Panc1 (cell line): ENCODE measurements around the gene LRMDA.

Experiments used
- CTCF ChIP-seq: fragments of 450-650 bp; IDR thresholded peaks from 2 replicates; pipeline ENCODE4 v1.5.1; 2017; ENCODE audit warnings: mild to moderate bottlenecking
- POLR2AphosphoS5 ChIP-seq: IDR thresholded peaks from 2 replicates; pipeline ENCODE4 v1.6.1; 2012; ENCODE audit warnings: mild to moderate bottlenecking, low read depth, low read length, moderate library complexity
- SIN3A ChIP-seq: IDR thresholded peaks from 2 replicates; pipeline ENCODE4 v1.6.1; 2012; ENCODE audit warnings: low read depth, mild to moderate bottlenecking, low read length, moderate library complexity, borderline replicate concordance; ENCODE audit not compliant: insufficient read depth
- TCF7L2 ChIP-seq: IDR thresholded peaks from 2 replicates; pipeline ENCODE4 v1.6.1; 2011; ENCODE audit warnings: mild to moderate bottlenecking, low read depth, low read length, inconsistent platforms

- TF ChIP-seq POLR2AphosphoS5: no peak
- TF ChIP-seq CTCF: no peak
- no peak for TF ChIP-seq SIN3A
- TF ChIP-seq TCF7L2: no peak
These were observed 520.7 kb downstream of the LRMDA start for GRCh38 chr10:75952093-75952492.
